ENCODE measurements around the gene POU4F3.
"Not testable (repeated sequence)": the region's sequence is repeated elsewhere in the genome, so short reads cannot be mapped to it uniquely, and the experiment has no call there.

POU4F3 gene, protein sequence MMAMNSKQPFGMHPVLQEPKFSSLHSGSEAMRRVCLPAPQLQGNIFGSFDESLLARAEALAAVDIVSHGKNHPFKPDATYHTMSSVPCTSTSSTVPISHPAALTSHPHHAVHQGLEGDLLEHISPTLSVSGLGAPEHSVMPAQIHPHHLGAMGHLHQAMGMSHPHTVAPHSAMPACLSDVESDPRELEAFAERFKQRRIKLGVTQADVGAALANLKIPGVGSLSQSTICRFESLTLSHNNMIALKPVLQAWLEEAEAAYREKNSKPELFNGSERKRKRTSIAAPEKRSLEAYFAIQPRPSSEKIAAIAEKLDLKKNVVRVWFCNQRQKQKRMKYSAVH

DNA sequence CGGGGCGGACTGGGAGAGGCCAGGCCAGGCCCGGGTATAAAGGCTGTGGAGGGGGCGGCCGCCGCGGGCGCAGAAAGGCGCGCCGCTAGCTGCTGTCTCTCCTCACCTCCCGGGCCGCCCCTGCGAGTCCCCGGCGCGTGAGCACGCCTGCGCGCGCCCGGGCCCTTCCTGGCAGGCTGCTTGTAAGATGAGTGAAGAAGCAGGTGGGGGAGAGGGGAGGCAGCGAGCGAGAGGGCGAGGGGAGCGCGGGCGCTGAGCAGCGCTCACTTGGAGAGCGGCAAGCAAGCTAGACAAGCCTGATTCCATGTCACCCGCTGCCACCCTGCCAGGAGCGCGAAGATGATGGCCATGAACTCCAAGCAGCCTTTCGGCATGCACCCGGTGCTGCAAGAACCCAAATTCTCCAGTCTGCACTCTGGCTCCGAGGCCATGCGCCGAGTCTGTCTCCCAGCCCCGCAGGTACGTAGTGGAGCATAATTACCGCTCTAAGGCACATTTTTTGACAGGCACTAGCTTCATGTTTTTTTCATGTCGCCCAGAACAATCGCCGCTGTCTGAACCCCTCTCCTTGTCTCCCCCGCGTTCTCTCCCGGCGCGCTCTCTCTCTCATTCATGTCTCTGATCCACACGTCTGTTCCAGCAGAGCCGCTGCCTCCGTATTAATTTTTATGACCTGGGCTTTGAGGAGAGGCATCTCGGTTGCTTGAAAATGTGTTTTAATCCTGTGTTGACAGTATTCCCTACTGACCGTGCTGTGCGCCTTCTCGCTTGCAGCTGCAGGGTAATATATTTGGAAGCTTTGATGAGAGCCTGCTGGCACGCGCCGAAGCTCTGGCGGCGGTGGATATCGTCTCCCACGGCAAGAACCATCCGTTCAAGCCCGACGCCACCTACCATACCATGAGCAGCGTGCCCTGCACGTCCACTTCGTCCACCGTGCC, at the start of gene POU4F3:
Gene POU4F3 (plus strand): TSS at position 66 of the 941 bp plus-strand sequence. CDS start 274 bp downstream, at position 340.
- Histone ChIP-seq H3K9ac (ENCODE audit: low read length) (no peak within 1 kb of the TSS), H3K27ac (ENCODE audit: low read length) (no peak within 1 kb of the TSS), H3K9me3 (ENCODE audit: control insufficient read depth, low read depth, low read length) (no peaks in the 10 kb centered on the region), H3K4me3 (ENCODE audit: low read length) (peak within 1 kb of the TSS; percentile 58), H3K27me3 (ENCODE audit: control insufficient read depth, insufficient read depth, low read length) (peaks cover 100% of the 10 kb centered on the region), H3K4me1 (ENCODE audit: control insufficient read depth, low read depth, low read length) (peaks cover 3% of the 10 kb centered on the region), H3K36me3 (ENCODE audit: control insufficient read depth, low read depth, low read length) (no peaks in the 10 kb centered on the region)

DNA sequence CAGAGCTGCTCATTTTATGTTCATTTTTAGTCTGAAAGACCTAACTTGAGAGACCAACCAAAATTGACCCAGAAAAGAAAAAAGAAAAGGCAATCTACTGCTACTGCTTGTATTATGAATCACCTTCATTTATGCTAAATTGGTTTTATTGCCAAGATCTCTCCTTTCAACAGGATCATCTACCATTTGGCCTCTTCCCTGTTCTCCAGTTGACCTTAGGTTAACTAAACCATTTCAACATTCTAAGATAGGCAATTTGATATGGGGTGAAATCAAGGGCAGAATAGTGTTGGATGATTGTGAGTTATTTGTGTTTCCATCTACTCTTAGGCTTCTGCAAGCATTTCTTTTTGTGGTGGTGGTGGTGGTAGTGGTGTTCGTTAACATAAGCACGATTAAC, 48.3 kb upstream of the POU4F3 start:
- no peak overlapping the region for H3K9ac ChIP-seq (ENCODE audit: low read length)
- no peaks in the 10 kb centered on the region for H3K9me3 ChIP-seq (ENCODE audit: control insufficient read depth, low read depth, low read length)
- peaks cover 18% of the 10 kb centered on the region for H3K36me3 ChIP-seq (ENCODE audit: control insufficient read depth, low read depth, low read length)
- no peak overlapping the region for H3K27ac ChIP-seq (ENCODE audit: low read length)
- no peaks in the 10 kb centered on the region for H3K4me1 ChIP-seq (ENCODE audit: control insufficient read depth, low read depth, low read length)
- no peak overlapping the region for H3K4me3 ChIP-seq (ENCODE audit: low read length)
- H3K27me3 ChIP-seq (ENCODE audit: control insufficient read depth, insufficient read depth, low read length): no peaks in the 10 kb centered on the region

DNA sequence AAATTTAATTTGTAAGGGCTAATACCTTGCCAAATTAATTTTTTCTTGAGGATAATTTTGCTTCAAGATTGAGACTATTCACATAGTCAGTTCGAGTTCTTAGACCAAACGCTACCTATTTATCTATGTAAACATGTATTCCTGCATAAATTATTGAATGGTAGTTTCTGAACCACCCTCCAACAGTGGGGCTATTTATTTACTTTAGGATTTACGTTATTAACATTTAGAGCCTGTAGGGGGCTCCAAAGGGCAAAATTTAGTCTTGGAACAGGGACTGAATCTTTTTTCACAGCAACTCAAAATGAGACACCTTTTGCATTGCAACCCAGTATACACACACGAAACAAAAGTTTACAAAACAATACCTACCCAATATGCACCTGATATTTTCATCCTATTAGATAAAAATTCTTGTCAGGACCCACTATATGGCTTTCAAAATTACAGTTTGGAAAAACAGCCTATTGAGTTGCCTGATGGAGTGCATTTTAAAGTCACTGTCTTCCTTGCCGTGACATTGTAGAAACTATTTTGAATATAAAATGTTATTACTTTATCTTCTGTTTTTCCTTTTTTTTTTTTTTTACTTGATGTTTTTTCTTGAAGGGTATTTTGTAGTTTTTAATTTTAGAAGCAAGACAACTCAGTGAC, 47.1 kb upstream of the POU4F3 start:
- Histone ChIP-seq H3K27me3 (ENCODE audit: control insufficient read depth, insufficient read depth, low read length) (no peaks in the 10 kb centered on the region), H3K4me1 (ENCODE audit: control insufficient read depth, low read depth, low read length) (no peaks in the 10 kb centered on the region), H3K27ac (ENCODE audit: low read length) (no peak overlapping the region)

DNA sequence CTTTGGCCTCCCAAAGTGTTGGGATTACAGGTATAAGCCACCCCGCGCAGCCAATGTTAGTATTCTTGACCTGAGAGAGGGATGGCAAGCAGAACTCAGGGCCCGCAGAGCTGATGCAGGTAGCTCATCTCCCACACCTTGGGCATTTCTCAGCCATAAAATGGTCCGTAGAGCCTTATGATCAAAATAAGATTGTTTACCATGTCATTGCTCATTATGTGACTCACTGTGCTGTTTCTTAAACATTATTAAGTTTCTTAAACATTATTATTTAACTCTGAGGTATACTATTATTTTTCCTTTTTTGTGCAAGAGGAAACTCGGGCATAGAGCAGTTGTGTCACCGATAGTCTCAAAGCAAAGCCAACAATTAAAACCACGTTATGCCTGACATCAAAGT, 42.4 kb upstream of the POU4F3 start:
- no peak overlapping the region for H3K27ac ChIP-seq (ENCODE audit: low read length)
- no peaks in the 10 kb centered on the region for H3K4me1 ChIP-seq (ENCODE audit: control insufficient read depth, low read depth, low read length)
- no peak overlapping the region for H3K9ac ChIP-seq (ENCODE audit: low read length)
- no peak overlapping the region for H3K4me3 ChIP-seq (ENCODE audit: low read length)
- H3K36me3 ChIP-seq (ENCODE audit: control insufficient read depth, low read depth, low read length): no peaks in the 10 kb centered on the region
- no peaks in the 10 kb centered on the region for H3K27me3 ChIP-seq (ENCODE audit: control insufficient read depth, insufficient read depth, low read length)
- H3K9me3 ChIP-seq (ENCODE audit: control insufficient read depth, low read depth, low read length): no peaks in the 10 kb centered on the region

More for the DNA sequence above, 47.1 kb upstream of the POU4F3 start:
- Histone ChIP-seq H3K36me3 (ENCODE audit: control insufficient read depth, low read depth, low read length) (peaks cover 9% of the 10 kb centered on the region), H3K9me3 (ENCODE audit: control insufficient read depth, low read depth, low read length) (no peaks in the 10 kb centered on the region), H3K4me3 (ENCODE audit: low read length) (no peak overlapping the region), H3K9ac (ENCODE audit: low read length) (no peak overlapping the region)

DNA sequence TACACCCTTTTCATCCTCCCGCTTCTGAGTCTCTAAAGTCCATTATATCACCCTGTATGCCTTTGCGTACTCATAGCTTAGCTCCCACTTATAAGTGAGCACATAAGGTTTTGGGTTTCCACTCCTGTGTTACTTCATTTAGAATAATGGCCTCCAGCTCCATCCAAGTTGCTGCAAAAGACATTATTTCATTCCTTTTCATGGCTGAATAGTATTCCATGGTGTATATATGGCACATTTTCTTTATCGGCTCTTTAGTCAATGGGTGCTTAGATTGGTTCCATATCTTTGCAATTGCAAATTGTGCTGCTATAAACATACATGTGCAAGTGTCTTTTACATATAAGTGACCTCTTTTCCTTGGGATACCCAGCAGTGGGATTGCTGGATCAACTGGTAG, 39.7 kb upstream of the POU4F3 start:
- not testable (repeated sequence) for H3K4me1 ChIP-seq (ENCODE audit: control insufficient read depth, low read depth, low read length); H3K27ac ChIP-seq (ENCODE audit: low read length); H3K36me3 ChIP-seq (ENCODE audit: control insufficient read depth, low read depth, low read length); H3K4me3 ChIP-seq (ENCODE audit: low read length); H3K27me3 ChIP-seq (ENCODE audit: control insufficient read depth, insufficient read depth, low read length); H3K9me3 ChIP-seq (ENCODE audit: control insufficient read depth, low read depth, low read length); H3K9ac ChIP-seq (ENCODE audit: low read length)

DNA sequence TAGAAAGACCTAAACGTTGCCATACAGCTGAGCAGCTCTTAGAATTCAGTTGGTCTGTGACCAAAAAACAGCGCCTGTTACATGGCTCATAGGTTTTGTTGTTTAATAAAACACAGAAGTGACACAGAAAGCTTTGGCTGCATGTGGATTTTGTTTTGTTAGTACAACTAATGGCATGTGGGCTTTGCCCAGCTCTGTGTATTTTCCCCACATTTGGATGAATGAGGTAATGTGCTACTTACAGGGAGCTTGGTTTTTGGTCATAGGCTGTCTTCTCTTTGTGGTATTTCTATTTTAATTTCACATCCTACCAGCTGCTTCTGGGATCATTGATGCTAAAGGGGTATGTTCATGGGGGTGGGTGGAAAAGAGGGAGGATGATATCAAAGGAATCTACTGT, 37.0 kb upstream of the POU4F3 start:
- no peaks in the 10 kb centered on the region for H3K9me3 ChIP-seq (ENCODE audit: control insufficient read depth, low read depth, low read length)
- H3K27me3 ChIP-seq (ENCODE audit: control insufficient read depth, insufficient read depth, low read length): no peaks in the 10 kb centered on the region
- H3K4me1 ChIP-seq (ENCODE audit: control insufficient read depth, low read depth, low read length): no peaks in the 10 kb centered on the region
- H3K9ac ChIP-seq (ENCODE audit: low read length): no peak overlapping the region
- H3K4me3 ChIP-seq (ENCODE audit: low read length): no peak overlapping the region
- H3K27ac ChIP-seq (ENCODE audit: low read length): no peak overlapping the region
- no peaks in the 10 kb centered on the region for H3K36me3 ChIP-seq (ENCODE audit: control insufficient read depth, low read depth, low read length)

DNA sequence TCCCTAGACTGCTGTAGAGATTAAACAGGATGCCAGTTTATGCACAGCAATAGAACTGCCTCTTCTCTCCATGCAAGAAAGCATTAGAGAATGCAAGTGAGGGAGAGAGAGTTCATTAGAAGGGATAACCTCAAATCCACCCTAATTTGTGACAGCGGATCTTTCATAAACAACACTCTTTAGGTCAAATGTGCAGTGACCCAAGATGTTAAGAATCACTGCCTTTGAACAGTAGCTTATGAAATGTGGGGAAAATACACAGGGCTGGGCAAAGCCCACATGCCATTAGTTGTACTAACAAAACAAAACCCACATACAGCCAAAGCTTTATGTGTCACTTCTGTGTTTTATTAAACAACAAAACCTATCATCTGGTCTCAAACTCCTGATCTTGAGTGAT, 36.2 kb upstream of the POU4F3 start:
- no peak overlapping the region for H3K9ac ChIP-seq (ENCODE audit: low read length)
- H3K4me1 ChIP-seq (ENCODE audit: control insufficient read depth, low read depth, low read length): no peaks in the 10 kb centered on the region
- no peak overlapping the region for H3K4me3 ChIP-seq (ENCODE audit: low read length)
- no peaks in the 10 kb centered on the region for H3K27me3 ChIP-seq (ENCODE audit: control insufficient read depth, insufficient read depth, low read length)
- H3K9me3 ChIP-seq (ENCODE audit: control insufficient read depth, low read depth, low read length): no peaks in the 10 kb centered on the region
- no peaks in the 10 kb centered on the region for H3K36me3 ChIP-seq (ENCODE audit: control insufficient read depth, low read depth, low read length)
- no peak overlapping the region for H3K27ac ChIP-seq (ENCODE audit: low read length)

DNA sequence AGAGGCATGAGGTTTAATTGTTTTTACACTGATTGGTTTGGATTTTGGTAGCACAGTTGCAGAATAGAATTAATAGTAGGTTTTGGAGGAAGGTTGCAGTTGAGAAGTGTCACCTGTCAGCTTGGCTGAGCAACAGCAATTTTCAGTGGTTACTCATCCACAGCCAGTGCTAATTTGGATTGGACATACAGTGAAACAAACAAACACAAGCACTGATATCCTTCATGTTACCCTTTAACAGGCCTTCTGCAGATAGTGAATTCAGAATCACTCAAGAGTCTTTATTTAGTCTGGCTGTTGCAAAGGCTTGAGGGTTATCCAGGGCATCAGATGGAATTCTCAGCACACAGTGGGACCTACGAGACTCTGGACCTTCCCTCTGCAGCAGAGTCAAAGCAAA, 31.8 kb upstream of the POU4F3 start:
- Histone ChIP-seq H3K4me3 (ENCODE audit: low read length) (no peak overlapping the region), H3K36me3 (ENCODE audit: control insufficient read depth, low read depth, low read length) (no peaks in the 10 kb centered on the region), H3K27me3 (ENCODE audit: control insufficient read depth, insufficient read depth, low read length) (no peaks in the 10 kb centered on the region), H3K9ac (ENCODE audit: low read length) (no peak overlapping the region), H3K4me1 (ENCODE audit: control insufficient read depth, low read depth, low read length) (peaks cover 8% of the 10 kb centered on the region), H3K27ac (ENCODE audit: low read length) (no peak overlapping the region), H3K9me3 (ENCODE audit: control insufficient read depth, low read depth, low read length) (no peaks in the 10 kb centered on the region)

DNA sequence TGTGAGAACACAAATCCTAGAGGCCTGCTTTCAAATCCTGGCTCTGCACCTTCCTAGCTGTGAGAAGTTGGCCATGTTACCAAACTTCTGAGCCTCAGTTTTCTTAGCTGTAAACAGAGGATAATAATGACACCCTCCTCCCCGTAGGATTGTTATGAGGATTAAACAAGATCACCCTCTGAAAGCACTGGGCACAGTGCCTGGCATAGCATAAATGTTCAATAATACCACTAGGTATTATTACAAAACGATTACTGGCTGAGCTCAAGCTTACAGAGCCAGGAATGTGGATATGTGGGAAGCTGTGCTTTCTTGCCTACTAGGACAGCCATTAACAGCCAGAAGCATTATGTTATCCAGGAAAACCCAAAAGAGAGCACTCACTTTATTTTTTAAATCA, 30.8 kb upstream of the POU4F3 start:
- Histone ChIP-seq H3K9me3 (ENCODE audit: control insufficient read depth, low read depth, low read length) (no peaks in the 10 kb centered on the region), H3K27me3 (ENCODE audit: control insufficient read depth, insufficient read depth, low read length) (no peaks in the 10 kb centered on the region), H3K4me3 (ENCODE audit: low read length) (no peak overlapping the region), H3K27ac (ENCODE audit: low read length) (no peak overlapping the region), H3K4me1 (ENCODE audit: control insufficient read depth, low read depth, low read length) (peaks cover 8% of the 10 kb centered on the region), H3K36me3 (ENCODE audit: control insufficient read depth, low read depth, low read length) (no peaks in the 10 kb centered on the region), H3K9ac (ENCODE audit: low read length) (no peak overlapping the region)

DNA sequence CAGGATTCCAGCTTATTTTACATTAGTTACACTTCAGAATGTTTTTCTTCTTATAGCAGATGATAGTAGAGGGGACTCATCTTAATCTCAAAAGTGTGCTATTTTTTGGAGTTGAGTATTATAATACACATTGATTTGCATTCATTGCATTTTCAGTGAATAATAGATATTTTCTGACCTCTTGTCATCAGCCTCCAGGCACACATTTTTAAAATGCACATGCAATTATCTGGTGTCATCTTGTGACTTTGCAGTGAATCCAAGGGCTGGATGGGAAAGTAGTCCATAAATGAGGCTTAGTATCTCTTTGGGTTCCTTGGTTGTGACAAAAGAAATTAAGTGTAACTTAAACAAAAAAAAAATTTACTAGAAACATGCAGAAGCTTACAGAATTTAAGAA, 28.1 kb upstream of the POU4F3 start:
- no peaks in the 10 kb centered on the region for H3K9me3 ChIP-seq (ENCODE audit: control insufficient read depth, low read depth, low read length)
- no peaks in the 10 kb centered on the region for H3K36me3 ChIP-seq (ENCODE audit: control insufficient read depth, low read depth, low read length)
- no peaks in the 10 kb centered on the region for H3K27me3 ChIP-seq (ENCODE audit: control insufficient read depth, insufficient read depth, low read length)
- H3K27ac ChIP-seq (ENCODE audit: low read length): no peak overlapping the region
- H3K4me3 ChIP-seq (ENCODE audit: low read length): no peak overlapping the region
- no peak overlapping the region for H3K9ac ChIP-seq (ENCODE audit: low read length)
- H3K4me1 ChIP-seq (ENCODE audit: control insufficient read depth, low read depth, low read length): peaks cover 8% of the 10 kb centered on the region

DNA sequence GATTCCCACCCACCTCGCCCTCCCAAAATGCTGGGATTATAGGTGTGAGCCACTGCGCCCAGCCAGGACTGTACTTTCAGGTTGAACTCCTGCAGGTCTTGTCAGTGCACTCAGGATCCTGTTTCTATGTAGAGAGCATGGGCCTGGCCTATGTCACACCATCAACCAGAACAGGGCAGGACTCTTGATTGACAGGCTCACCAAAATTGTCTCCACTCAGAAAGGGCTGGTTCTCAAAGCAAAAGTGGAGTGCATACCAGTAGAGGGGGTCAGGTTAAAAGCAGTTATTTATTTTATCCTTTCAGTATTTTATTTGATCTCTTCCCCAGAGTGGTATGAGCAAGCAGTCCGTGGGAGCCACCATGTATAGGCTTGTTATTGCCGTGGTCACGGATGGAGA, 27.4 kb upstream of the POU4F3 start:
- Histone ChIP-seq H3K4me3 (ENCODE audit: low read length) (no peak overlapping the region), H3K9me3 (ENCODE audit: control insufficient read depth, low read depth, low read length) (no peaks in the 10 kb centered on the region), H3K27me3 (ENCODE audit: control insufficient read depth, insufficient read depth, low read length) (no peaks in the 10 kb centered on the region), H3K4me1 (ENCODE audit: control insufficient read depth, low read depth, low read length) (peaks cover 8% of the 10 kb centered on the region), H3K36me3 (ENCODE audit: control insufficient read depth, low read depth, low read length) (no peaks in the 10 kb centered on the region), H3K9ac (ENCODE audit: low read length) (no peak overlapping the region), H3K27ac (ENCODE audit: low read length) (no peak overlapping the region)

All from iPS-18a (cell line).